ENCODE results near the gene OR7G2.
A peak's percentile ranks its signal among the peaks of the same experiment; 100 is the strongest.

OR7G2 gene

GRCh38 chr19:9107375-9107774 is at the start of gene OR7G2:
TSS of gene OR7G2 (minus strand) at chr19:9107475. CDS start at chr19:9103243, 4,232 bp downstream.
- Mint-ChIP-seq H3K27ac (no peak within 1 kb of the TSS), H3K27me3 (ENCODE audit: low read depth) (no peaks in the 10 kb centered on the region), H3K4me1 (ENCODE audit: low read depth) (no peaks in the 10 kb centered on the region), H3K4me3 (no peak within 1 kb of the TSS), H3K9me3 (no peaks in the 10 kb centered on the region), H3K36me3 (ENCODE audit: low read depth) (no peaks in the 10 kb centered on the region)

- peaks cover 80% of the 10 kb centered on the region for H3K9me3 Mint-ChIP-seq
- no peaks in the 10 kb centered on the region for H3K27me3 Mint-ChIP-seq (ENCODE audit: low read depth)
- H3K4me3 Mint-ChIP-seq = no peak overlapping the region
- H3K36me3 Mint-ChIP-seq (ENCODE audit: low read depth) = peaks cover 97% of the 10 kb centered on the region
- no peak overlapping the region for H3K27ac Mint-ChIP-seq
- H3K4me1 Mint-ChIP-seq (ENCODE audit: low read depth) = peaks cover 11% of the 10 kb centered on the region
Measured at GRCh38 chr19:9156304-9156703, 49.0 kb upstream of the OR7G2 start.

- Mint-ChIP-seq H3K27me3 (ENCODE audit: low read depth) (no peaks in the 10 kb centered on the region), H3K9me3 (peaks cover 80% of the 10 kb centered on the region), H3K4me1 (ENCODE audit: low read depth) (peaks cover 11% of the 10 kb centered on the region), H3K4me3 (no peak overlapping the region), H3K36me3 (ENCODE audit: low read depth) (peaks cover 97% of the 10 kb centered on the region), H3K27ac (no peak overlapping the region)
Measured at GRCh38 chr19:9155591-9155990, 48.3 kb upstream of the OR7G2 start.

GRCh38 chr19:9151367-9151766 is 44.1 kb upstream of the OR7G2 start:
- peaks cover 87% of the 10 kb centered on the region for H3K9me3 Mint-ChIP-seq
- peaks cover 19% of the 10 kb centered on the region for H3K4me1 Mint-ChIP-seq (ENCODE audit: low read depth)
- H3K27me3 Mint-ChIP-seq (ENCODE audit: low read depth) = no peaks in the 10 kb centered on the region
- H3K36me3 Mint-ChIP-seq (ENCODE audit: low read depth) = peaks cover 96% of the 10 kb centered on the region
- H3K27ac Mint-ChIP-seq = no peak overlapping the region
- H3K4me3 Mint-ChIP-seq = no peak overlapping the region

GRCh38 chr19:9150650-9151049 is 43.4 kb upstream of the OR7G2 start:
- no peaks in the 10 kb centered on the region for H3K27me3 Mint-ChIP-seq (ENCODE audit: low read depth)
- peaks cover 83% of the 10 kb centered on the region for H3K9me3 Mint-ChIP-seq
- H3K4me1 Mint-ChIP-seq (ENCODE audit: low read depth) = peaks cover 18% of the 10 kb centered on the region
- H3K36me3 Mint-ChIP-seq (ENCODE audit: low read depth) = peaks cover 93% of the 10 kb centered on the region
- H3K27ac Mint-ChIP-seq = no peak overlapping the region
- H3K4me3 Mint-ChIP-seq = no peak overlapping the region

- no peak overlapping the region for H3K4me3 Mint-ChIP-seq
- H3K4me1 Mint-ChIP-seq (ENCODE audit: low read depth) = peaks cover 12% of the 10 kb centered on the region
- H3K9me3 Mint-ChIP-seq = peaks cover 81% of the 10 kb centered on the region
- no peaks in the 10 kb centered on the region for H3K27me3 Mint-ChIP-seq (ENCODE audit: low read depth)
- peaks cover 93% of the 10 kb centered on the region for H3K36me3 Mint-ChIP-seq (ENCODE audit: low read depth)
- no peak overlapping the region for H3K27ac Mint-ChIP-seq
Measured at GRCh38 chr19:9149997-9150396, 42.7 kb upstream of the OR7G2 start.

- peaks cover 92% of the 10 kb centered on the region for H3K36me3 Mint-ChIP-seq (ENCODE audit: low read depth)
- peaks cover 80% of the 10 kb centered on the region for H3K9me3 Mint-ChIP-seq
- H3K27me3 Mint-ChIP-seq (ENCODE audit: low read depth) = no peaks in the 10 kb centered on the region
- no peak overlapping the region for H3K27ac Mint-ChIP-seq
- peaks cover 9% of the 10 kb centered on the region for H3K4me1 Mint-ChIP-seq (ENCODE audit: low read depth)
- no peak overlapping the region for H3K4me3 Mint-ChIP-seq
Measured at GRCh38 chr19:9148697-9149096, 41.4 kb upstream of the OR7G2 start.

GRCh38 chr19:9146882-9147281 is 39.6 kb upstream of the OR7G2 start:
- H3K27me3 Mint-ChIP-seq (ENCODE audit: low read depth) = no peaks in the 10 kb centered on the region
- no peak overlapping the region for H3K27ac Mint-ChIP-seq
- H3K4me3 Mint-ChIP-seq = no peak overlapping the region
- peaks cover 71% of the 10 kb centered on the region for H3K9me3 Mint-ChIP-seq
- peaks cover 88% of the 10 kb centered on the region for H3K36me3 Mint-ChIP-seq (ENCODE audit: low read depth)
- peaks cover 9% of the 10 kb centered on the region for H3K4me1 Mint-ChIP-seq (ENCODE audit: low read depth)

- no peak overlapping the region for H3K4me3 Mint-ChIP-seq
- peaks cover 23% of the 10 kb centered on the region for H3K4me1 Mint-ChIP-seq (ENCODE audit: low read depth)
- peaks cover 77% of the 10 kb centered on the region for H3K36me3 Mint-ChIP-seq (ENCODE audit: low read depth)
- H3K9me3 Mint-ChIP-seq = peaks cover 52% of the 10 kb centered on the region
- no peaks in the 10 kb centered on the region for H3K27me3 Mint-ChIP-seq (ENCODE audit: low read depth)
- no peak overlapping the region for H3K27ac Mint-ChIP-seq
Measured at GRCh38 chr19:9144920-9145319, 37.6 kb upstream of the OR7G2 start.

GRCh38 chr19:9140159-9140874 is 33.0 kb upstream of the OR7G2 start, which contains the start of gene ZNF317:
TSS of gene ZNF317 (plus strand) at chr19:9140397. CDS start at chr19:9156017, 15,620 bp downstream.
- peak within 1 kb of the TSS; percentile 96 for H3K4me3 Mint-ChIP-seq
- H3K4me1 Mint-ChIP-seq (ENCODE audit: low read depth) = peaks cover 21% of the 10 kb centered on the region
- H3K27ac Mint-ChIP-seq = peak within 1 kb of the TSS; percentile 95
- H3K36me3 Mint-ChIP-seq (ENCODE audit: low read depth) = peaks cover 37% of the 10 kb centered on the region
- peaks cover 20% of the 10 kb centered on the region for H3K9me3 Mint-ChIP-seq
- H3K27me3 Mint-ChIP-seq (ENCODE audit: low read depth) = no peaks in the 10 kb centered on the region

GRCh38 chr19:9139609-9140158 is 32.4 kb upstream of the OR7G2 start:
- Mint-ChIP-seq H3K4me1 (ENCODE audit: low read depth) (peaks cover 21% of the 10 kb centered on the region), H3K9me3 (peaks cover 16% of the 10 kb centered on the region), H3K27me3 (ENCODE audit: low read depth) (no peaks in the 10 kb centered on the region), H3K4me3 (peak overlapping the region; percentile 96), H3K36me3 (ENCODE audit: low read depth) (peaks cover 31% of the 10 kb centered on the region), H3K27ac (peak overlapping the region; percentile 95)

GRCh38 chr19:9132422-9132821 is 25.1 kb upstream of the OR7G2 start:
- peaks cover 1% of the 10 kb centered on the region for H3K27me3 Mint-ChIP-seq (ENCODE audit: low read depth)
- peaks cover 9% of the 10 kb centered on the region for H3K4me1 Mint-ChIP-seq (ENCODE audit: low read depth)
- no peaks in the 10 kb centered on the region for H3K9me3 Mint-ChIP-seq
- H3K36me3 Mint-ChIP-seq (ENCODE audit: low read depth) = no peaks in the 10 kb centered on the region
- H3K27ac Mint-ChIP-seq = no peak overlapping the region
- no peak overlapping the region for H3K4me3 Mint-ChIP-seq

GRCh38 chr19:9130965-9131364 is 23.7 kb upstream of the OR7G2 start:
- H3K4me1 Mint-ChIP-seq (ENCODE audit: low read depth) = peaks cover 5% of the 10 kb centered on the region
- H3K36me3 Mint-ChIP-seq (ENCODE audit: low read depth) = no peaks in the 10 kb centered on the region
- no peaks in the 10 kb centered on the region for H3K9me3 Mint-ChIP-seq
- peaks cover 4% of the 10 kb centered on the region for H3K27me3 Mint-ChIP-seq (ENCODE audit: low read depth)
- no peak overlapping the region for H3K4me3 Mint-ChIP-seq
- H3K27ac Mint-ChIP-seq = no peak overlapping the region

GRCh38 chr19:9128171-9128570 is 20.9 kb upstream of the OR7G2 start:
- no peaks in the 10 kb centered on the region for H3K9me3 Mint-ChIP-seq
- peaks cover 4% of the 10 kb centered on the region for H3K27me3 Mint-ChIP-seq (ENCODE audit: low read depth)
- H3K36me3 Mint-ChIP-seq (ENCODE audit: low read depth) = no peaks in the 10 kb centered on the region
- H3K4me1 Mint-ChIP-seq (ENCODE audit: low read depth) = peaks cover 5% of the 10 kb centered on the region
- no peak overlapping the region for H3K27ac Mint-ChIP-seq
- H3K4me3 Mint-ChIP-seq = no peak overlapping the region

GRCh38 chr19:9126900-9127405 is 19.7 kb upstream of the OR7G2 start, which contains the start of gene OR7G3:
TSS of gene OR7G3 (minus strand) at chr19:9126950. CDS start at chr19:9126950, 0 bp downstream.
- Mint-ChIP-seq H3K4me3 (no peak within 1 kb of the TSS), H3K27ac (no peak within 1 kb of the TSS), H3K36me3 (ENCODE audit: low read depth) (no peaks in the 10 kb centered on the region), H3K4me1 (ENCODE audit: low read depth) (peaks cover 5% of the 10 kb centered on the region), H3K9me3 (peaks cover 3% of the 10 kb centered on the region), H3K27me3 (ENCODE audit: low read depth) (peaks cover 4% of the 10 kb centered on the region)
